ENCODE measurements around the gene GPR68.

GPR68 gene

GRCh38 chr14:91282954-91283645, 38.6 kb upstream of the GPR68 start:
- no peak for DNase-seq (ENCODE audit: low read depth)
- no peak for TF ChIP-seq CTCF (conservative IDR thresholded peaks at IDR 0.05; ENCODE audit: low read depth, low read length)
- no peak overlapping the region for H3K4me3 ChIP-seq (ENCODE audit: low read length)

DNA sequence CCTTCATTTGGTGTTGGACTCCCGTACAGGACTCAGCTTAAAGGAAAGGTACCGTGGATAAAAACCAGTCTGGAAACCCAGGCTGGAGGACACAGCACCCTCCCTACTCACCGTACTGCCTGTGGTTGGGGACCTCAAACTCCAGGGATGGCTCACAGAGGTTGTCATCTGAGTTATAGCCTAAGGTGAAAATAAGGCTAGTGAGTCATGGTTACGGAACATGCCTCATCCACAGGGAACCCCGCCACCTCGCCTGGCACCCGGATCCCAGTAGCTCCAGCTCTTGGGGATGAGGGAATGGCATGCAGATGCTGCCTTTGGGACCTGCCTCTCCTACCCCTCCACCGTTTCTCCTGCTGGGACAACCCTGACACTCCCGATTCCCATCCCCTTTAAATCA, 36.8 kb upstream of the GPR68 start:
- no peak for DNase-seq (ENCODE audit: low read depth)
- no peak for TF ChIP-seq CTCF (conservative IDR thresholded peaks at IDR 0.05; ENCODE audit: low read depth, low read length)

DNA sequence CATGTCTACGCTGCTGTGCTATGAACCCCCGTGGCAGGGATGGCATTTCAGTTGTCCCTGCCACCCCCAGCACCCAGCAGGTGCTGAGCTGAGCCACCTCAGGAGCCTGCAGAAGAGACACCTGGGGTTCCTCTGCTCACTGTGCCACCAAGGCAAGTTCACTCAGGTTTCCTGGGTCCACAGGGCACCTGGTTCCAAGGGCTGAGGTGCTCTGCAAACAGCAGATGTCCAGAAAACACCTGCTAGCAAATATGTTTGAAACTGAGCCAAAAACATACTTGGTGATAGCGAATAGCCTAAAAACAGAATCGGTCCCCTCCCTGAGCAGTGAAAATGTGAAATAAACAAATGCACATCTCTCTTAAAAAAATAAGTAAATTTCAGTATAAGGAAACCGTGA, 35.6 kb upstream of the GPR68 start:
- H3K4me3 ChIP-seq (ENCODE audit: low read length), result no peak overlapping the region
- TF ChIP-seq CTCF (conservative IDR thresholded peaks at IDR 0.05; ENCODE audit: low read depth, low read length), result no peak
- no peak for DNase-seq (ENCODE audit: low read depth)

More for the DNA sequence above, 36.8 kb upstream of the GPR68 start:
- H3K4me3 ChIP-seq (ENCODE audit: low read length), result no peak overlapping the region

- no peak for TF ChIP-seq CTCF (conservative IDR thresholded peaks at IDR 0.05; ENCODE audit: low read depth, low read length)
- no peak for DNase-seq (ENCODE audit: low read depth)
- H3K4me3 ChIP-seq (ENCODE audit: low read length), result no peak overlapping the region
These were observed 34.9 kb upstream of the GPR68 start for GRCh38 chr14:91279354-91279753.

- DNase-seq (ENCODE audit: low read depth), result no peak
- no peak for TF ChIP-seq CTCF (conservative IDR thresholded peaks at IDR 0.05; ENCODE audit: low read depth, low read length)
- H3K4me3 ChIP-seq (ENCODE audit: low read length), result no peak overlapping the region
These were observed 33.8 kb upstream of the GPR68 start for GRCh38 chr14:91278383-91278715.

- DNase-seq (ENCODE audit: low read depth), result no peak
These were observed 33.3 kb upstream of the GPR68 start for GRCh38 chr14:91277546-91278382.

More at GRCh38 chr14:91277546-91278382, 33.3 kb upstream of the GPR68 start:
- no peak overlapping the region for H3K4me3 ChIP-seq (ENCODE audit: low read length)
- TF ChIP-seq CTCF (conservative IDR thresholded peaks at IDR 0.05; ENCODE audit: low read depth, low read length), result no peak
